GM21381 (cell line): ENCODE data around the gene ANXA6.
"Not testable (repeated sequence)": the region's sequence is repeated elsewhere in the genome, so short reads cannot be mapped to it uniquely, and the experiment has no call there.

Experiments used
- ATAC-seq: cut with Tn5 transposase; IDR thresholded peaks from one replicate; pipeline ENCODE4 v1.9.1; 2021; ENCODE audit warnings: mild to moderate bottlenecking, moderate library complexity; ENCODE audit not compliant: unreplicated experiment

Gene ANXA6

DNA sequence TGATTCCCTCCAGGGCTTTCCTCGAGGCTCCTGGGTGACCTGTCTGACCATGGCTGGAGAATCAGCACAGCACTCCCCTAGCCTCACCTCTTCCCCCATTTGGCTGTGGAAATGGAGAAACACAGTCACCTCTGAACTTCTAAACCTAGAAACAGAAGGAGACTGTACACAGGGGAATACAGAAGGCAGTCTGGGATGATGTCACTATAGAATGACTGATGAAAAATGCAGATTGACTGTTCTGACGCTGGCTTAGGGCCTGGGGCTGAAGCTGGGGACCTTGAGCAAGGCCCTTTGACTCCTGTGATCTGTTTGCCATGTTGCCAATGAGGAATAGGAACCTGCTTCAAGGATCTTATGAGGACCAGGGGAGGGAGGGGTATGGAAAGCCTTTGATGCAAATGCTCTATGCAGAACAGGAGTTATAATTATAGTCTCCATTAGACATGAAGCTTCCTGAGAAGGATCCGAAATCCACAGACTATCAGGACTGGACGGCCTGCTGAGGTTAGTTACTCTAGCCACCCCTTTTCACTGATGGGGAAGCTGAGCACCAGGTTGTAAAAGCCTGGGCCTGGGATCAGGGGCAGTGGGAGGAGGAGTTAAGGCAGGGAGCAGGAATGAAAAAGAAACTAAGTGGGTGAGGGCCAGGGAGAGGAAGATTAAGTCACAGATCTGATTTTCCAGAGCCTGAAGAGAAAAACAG, 24.4 kb upstream of the ANXA6 start:
- ATAC-seq, result no peak

DNA sequence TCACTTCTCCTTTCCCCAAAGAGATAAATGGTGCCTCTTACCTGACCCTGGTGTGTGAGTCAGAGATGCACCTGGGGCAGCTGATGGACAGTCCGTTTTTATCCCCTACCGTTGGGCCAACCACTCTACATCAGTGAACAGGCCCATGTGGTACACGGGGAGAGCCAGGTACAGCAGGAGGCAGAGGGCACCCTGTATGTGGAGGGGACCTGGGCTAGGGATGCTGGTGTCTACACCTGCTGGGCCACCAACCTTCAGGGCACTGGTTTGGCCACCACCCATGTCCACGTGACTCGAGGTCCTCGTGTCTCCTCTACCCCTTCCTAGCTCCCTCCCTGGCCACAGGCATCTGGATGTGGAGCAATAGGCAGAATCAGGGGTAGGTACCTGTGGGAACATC, 22.7 kb upstream of the ANXA6 start:
- ATAC-seq, result no peak

DNA sequence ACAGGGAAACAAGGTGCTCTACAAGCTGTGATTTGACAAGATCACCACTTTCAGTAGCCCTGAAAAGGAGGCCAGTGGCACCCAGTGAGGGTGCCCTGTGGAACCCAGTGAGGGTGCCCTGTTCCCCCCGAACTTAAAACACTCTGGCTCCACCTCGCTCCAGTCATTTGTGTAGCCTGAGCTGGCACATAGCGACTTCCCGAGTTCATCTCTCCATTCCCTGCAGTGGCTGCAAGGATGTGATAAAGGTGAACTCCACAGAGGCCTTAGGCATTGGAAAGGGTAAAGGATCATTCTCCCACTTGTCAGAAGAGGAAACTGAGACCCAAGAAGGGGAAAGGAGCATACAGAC, 21.9 kb upstream of the ANXA6 start:
- no peak for ATAC-seq

DNA sequence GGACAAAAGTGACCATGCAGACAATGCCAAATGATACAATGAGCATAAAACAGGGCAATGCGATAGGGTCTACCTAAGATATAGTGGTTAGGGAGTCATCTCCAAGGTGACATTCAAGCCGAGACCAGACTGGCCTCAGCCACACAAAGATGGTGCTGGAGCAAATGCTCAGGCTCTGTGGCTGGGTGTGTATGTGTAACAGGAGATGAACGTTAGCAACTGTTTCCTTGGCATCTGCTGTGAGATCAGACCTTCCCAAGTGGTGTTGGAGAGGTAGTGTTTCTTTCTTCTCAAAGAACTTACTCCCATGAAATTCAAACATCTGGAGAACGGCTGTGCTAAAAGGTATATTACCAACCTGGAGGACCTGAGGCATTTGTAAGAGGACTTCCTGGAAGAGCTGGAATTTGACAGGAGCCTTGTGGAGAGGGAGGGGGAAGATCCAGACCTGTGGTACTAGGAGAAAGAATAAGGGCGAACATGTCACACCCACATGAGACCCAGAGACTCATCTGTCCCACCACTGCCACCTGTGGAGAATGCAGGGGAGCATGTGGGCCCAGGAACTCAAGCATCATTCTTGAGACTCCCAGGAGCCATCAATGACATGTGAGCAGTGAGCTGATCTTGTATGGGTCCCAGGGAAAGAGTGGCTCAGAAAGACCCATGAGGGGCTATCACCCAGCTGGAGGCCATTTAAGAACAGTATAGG, 21.4 kb upstream of the ANXA6 start:
- ATAC-seq, result no peak

DNA sequence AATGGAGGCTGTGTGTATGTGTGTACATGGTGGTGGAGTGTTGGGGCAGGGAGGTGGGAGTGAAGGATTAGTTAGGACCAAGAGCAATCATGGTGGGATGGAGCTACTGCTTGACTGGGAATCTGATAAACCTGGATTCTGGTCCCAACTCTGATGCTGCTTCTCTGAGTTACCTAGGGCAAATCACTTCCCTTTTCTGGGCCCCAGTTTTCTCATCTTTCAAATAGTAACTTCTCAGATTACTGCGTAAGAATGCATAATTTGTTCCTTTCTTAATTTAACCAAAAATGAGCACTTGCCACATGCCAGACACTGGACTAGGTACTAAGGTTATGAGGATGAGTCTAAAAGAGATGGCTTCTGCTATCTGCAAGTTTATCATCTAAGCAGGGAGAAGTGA, 20.8 kb upstream of the ANXA6 start:
- ATAC-seq, result no peak

DNA sequence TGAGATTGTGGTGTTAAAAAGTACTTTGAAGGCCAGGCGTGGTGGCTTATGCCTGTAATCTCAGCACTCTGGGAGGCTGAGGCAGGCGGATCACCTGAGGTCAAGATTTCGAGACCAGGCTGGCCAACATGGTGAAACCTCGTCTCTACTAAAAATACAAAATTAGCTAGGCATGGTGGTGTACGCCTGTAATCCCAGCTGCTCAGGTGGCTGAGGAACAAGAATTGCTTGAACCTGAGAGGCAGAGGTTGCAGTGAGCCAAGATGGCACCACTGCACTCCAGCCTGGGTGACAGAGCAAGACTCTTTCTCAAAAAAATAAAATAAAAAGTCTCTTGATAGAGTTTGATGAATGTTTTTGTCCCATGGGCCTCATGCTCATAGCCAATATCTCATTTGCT, 18.7 kb upstream of the ANXA6 start:
- not testable (repeated sequence) for ATAC-seq

DNA sequence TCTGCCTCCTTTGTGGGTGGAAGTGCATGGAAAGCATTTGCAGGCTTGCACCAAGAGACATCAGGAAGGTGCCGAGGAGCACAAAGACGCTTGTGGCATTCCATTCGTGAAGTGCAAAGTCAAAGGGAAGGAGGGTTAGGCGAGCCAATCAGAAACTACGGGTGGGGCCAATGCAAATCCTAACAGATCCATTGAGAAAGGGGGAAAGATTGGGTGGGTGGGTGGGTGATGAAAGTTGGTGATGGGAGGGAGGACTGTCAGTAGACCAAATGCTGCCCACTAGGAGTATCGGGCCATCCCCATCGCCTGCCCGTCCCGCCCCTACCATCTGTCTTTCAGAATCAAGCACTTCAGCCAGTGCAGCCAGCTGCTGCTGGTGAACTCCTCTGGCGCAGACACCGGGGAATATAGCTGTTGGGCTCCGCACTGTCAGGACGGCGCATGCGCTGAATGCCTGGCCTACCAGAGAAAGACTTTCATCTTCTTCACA, 17.1 kb upstream of the ANXA6 start:
- ATAC-seq, result no peak

DNA sequence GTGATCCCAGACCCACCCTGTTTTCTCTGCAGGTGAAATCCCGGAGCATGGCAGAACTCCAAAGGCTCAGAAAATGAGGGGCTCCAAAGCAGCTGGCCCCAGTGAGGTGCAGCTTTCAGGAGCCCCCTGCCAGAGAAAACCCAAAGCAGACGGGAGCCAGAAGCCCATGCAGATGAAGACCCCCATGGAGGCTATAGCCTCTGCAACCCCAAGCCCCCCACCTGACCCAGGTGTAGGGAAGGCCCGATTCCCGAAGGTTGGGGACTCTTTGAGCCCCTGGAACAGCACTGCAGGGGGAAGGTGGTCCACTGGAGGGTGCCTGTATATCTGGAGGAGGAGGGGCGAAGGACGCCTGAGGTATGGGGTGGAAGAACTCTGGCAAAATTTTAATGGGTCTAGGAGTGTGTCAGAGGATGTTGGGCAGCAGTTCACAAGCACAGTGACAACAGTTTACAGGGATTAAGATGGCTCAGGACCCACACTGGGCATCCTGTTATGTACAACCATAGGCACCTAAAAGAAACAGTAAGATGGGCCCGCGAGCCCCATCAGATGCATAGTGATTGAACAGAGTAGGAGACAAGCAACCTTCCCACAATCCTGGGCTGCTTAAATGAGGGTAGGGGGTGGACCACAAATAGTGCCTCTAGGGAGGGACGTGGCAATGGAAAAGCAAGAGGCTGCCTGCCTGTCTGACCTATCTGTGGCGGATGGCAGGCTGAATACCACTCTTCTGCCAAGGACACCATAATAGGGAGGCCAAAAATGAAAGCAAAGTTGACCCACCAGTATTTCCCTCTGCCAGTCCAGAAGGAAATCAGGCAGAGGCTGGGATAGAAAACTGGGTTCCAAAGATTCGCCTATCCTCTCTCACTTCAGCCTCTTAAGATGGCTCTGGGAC, 16.4 kb upstream of the ANXA6 start:
- ATAC-seq, result no peak

DNA sequence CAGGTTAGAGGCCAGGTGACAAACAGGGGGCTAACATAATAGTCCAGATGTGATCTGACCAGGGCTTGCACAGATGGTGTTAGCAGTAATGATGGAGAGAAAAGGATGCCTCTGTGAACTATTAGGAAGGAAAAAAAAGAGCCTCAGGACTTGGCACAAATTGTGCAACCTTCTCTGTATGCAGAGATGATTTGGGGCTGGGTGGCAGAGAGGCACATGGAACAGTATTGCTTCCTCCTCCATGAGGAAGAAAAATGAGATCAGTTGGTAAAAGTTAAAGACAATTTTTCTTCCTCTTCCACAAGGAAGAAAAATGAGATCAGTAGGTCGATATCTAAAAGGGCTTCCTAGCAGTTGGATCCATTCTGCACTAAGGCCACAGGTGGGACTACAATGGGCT, 13.9 kb upstream of the ANXA6 start:
- ATAC-seq, result no peak

DNA sequence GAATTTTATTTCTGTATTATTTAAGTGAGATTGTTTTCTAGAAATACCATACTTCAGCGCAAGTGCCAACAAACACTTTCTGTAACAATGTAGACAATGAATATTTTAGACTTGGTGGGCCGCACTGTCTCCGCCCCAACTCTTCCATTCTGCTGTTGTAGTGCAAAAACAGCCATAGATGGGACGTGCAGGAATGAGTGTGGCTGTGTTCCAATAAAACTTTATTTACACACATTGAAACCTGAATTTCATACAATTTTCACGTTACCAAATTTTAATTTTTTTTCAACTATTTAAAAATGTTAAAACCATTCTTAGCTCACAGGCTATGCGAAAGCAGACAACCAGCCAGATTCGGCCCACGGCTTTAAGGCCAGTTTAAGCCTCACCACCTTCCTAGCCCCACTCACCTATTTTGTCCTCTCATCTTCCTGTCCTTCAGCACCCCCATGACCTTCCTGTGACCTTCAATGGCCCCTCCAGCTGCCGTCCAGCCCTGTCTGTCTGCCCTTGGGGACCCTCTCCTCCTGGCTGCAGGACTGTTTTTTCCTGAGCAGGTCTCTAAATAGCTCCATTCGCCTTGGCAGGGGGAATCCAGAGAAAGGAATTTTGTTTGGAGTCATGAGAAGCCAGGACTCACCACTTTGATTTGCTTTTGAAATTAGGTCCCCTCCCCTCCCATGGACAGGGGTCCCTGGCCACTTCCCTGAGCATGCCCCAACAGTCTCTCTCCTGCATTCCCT, 11.2 kb upstream of the ANXA6 start:
- ATAC-seq, result no peak

DNA sequence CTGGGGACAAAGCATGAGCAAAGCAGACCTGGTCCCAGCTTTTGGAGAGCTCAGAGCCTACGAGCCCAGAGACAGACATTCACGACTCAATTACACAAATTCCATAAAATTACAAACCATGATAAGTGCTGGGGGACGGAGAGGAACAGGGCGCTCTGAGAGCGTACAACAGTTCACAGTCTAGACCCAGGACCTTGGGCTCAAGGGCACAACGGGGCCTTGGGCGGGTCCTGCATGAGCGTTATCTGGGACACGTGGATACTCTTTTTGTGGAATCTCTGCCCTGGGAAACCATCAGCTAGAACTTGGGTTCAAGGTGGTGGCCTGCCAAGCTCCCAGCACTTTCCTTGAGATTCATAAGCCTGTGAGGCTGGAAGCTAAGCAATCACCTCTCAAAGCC, 9.4 kb upstream of the ANXA6 start:
- ATAC-seq, result no peak

DNA sequence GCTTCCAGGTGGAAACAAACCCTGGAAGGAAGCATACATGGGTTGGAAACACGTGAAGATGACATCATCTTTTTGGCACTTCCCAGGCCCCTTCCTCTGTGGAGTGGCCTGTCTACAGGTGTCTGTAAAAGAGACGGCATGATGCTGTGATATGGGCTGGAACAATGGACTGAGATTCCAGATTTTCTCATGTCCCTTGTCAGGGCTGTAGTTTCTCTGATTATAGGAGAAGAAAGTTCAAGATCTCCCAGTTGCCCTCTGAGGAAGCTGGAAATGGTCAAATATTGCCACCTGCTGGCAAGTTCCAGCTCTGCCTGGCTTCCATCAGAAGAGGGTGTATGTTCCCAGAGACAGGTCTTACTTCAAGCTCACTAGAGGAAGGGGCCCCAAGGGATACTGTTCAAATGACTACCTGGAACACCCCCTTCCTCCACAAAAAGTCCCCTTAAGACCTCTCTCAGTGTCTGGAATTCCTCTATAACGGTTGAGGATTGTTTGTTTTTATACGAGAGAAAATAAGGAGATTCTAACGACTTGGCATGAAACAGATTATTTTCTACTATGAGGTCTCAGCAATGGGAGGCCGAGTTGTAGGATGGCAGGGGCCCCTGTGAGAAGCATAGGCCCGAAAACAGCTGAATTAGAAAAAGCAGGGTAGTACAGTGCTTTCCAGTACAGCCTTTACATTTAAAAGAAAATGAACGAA, 7.3 kb upstream of the ANXA6 start:
- peak; percentile 90 for ATAC-seq

DNA sequence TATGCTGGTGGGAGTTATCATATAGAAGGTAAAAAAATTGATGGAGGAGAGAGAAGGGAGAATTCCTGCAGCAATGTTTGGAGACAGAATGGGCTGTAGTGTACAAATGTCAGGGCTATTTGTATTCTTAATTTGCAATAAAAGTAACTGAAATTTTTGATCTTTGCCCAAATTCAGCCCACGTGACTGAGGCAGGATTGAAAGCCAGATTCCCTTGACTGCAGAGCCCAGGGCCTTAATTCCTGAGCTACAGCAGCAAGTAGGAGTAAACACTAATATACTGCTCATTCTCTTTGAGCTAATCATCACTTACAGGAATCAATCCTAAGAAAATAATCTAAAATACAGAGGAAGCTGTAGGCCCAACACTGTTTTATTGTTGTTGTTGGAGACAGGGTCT, 5.2 kb upstream of the ANXA6 start:
- ATAC-seq, result no peak

DNA sequence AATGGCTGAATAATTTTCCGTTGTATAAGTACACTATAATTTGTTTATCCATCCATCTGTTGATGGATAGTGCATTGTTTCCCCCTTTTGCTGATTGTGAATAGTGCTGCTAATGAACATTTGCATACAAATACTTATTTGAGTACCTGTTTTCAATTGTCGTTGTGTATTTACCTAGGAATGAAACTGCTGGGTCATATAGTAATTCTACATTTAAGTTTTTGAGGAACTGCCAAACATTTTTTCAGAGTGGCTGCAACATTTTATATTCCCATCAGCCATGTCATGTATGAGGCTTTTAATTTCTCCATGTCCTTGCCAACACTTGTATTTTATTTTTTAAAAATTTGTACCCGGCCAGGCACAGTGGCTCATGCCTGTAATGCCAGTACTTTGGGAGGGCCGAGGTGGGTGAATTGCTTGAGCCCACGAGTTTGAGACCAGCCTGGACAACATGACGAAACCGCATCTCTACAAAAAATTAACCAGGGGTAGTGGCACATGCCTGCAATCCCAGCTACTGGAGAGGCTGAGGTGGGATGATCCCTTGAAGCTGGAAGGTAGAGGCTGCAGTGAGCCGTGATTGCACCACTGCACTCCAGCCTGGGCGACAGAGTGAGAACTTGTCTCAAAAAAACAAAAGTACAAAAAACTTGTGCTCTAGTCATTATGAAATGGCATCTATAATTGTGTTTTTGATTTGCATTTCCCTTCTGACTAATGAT, 2.2 kb upstream of the ANXA6 start:
- no peak for ATAC-seq

DNA sequence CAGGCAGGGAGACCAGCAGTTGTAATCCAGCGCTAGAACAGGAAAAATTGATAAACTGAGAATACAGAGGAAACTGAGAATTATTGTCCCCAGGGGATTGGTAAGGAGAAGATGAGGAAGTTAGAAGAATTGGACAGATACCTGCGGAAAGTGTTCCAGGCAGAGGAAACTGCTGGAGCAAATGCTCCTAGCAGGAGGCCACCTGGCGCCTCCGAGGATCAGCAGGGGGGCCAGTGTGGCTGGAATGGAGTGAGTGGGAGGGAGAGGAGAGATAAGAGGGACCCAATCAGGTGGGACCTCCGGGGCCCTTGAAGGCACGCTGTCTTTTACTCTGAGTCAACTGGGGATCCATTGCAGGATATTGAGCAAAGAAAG, 695 bp upstream of the ANXA6 start:
- no peak for ATAC-seq

DNA sequence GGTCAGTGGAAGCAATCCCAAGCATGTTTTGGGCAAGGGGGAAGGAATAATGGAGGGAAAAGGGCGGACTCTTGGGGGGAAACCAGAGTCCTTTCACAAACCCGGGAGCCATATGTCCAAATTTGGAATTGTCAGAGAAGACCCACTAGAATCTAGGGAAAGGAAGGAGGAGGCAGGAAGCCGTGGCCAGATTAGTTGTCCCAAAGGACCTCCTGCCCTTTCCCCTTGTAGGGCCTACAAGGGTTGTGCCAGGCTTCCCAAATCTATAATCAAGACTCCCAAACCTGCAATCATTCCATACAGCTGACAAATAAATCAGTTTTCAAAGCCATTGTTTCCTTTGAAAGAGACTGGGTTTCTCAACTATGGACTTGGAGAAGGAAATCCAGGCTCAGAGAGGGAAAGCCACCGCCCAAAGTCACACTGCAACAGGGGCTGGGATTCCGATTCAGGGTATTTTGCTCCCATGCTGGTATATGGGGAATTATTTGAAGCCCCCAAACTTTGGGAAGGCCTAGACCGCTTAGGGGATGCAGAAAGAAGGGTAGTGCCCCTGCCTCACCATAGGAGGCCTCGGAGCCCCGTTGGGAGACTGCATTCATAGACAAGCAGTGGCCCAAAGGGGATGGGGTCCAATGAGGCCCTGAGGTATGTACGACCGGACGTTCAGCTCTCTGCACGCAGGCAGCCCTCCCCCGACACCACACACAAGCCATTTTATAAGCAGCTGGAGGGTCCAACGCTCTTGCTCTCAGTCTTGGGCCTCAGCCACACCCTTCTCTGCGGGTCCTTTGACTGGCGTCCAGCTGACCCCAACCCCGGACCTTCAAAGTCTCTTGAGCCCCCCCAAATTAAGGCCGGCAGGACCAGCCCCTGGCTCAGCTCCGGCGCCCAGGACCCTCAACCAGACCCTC, 815 bp downstream of the ANXA6 start:
- peak; percentile 18 for ATAC-seq

DNA sequence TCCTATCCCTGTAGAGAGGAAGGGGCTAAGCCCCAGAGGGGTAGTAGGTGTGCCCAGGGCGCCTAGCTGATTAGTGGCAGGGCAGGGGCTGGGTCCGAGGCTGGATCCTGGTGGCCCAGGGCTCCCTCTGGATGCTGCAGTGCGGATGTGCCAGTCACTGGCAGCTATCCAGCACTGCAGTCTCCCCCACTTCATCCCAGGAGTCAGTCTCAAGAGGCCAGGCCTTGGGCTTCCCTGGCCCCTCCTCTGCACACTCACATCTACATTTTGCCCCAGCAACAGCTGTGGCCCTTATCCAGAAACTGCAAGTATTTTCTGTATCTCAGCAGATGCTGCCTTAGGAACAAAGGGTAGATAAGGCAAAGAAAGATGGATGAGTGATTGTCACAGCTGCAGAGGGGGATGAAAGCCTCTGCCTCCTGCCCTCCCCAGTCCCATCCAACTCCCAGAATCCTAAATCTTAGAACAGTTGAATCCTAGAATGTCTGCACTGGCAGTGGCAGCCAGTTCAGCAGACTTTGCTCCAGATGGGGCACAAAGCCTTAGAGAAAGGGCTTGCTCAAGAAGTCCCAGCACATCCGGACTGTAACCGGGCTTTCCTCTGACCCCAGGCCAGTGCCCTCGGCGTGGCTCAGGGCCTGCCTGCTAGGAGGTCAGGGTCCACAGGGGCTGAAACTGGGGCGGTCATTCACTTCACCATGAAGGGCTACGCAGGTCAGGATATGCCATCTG, 1.6 kb downstream of the ANXA6 start:
- peak; percentile 9 for ATAC-seq
